Bronchial epithelial cell (primary cell): ENCODE data around the gene HCCS. TPM values are rescaled to one million over a fixed set of nuclear protein-coding genes. Genes with fewer than 3 reads are reported as not detected.

Source experiments
- DNase-seq: peaks from one replicate; pipeline ENCODE4 v3.0.0-alpha.2; 2010; ENCODE audit warnings: low read depth
- FAIRE-seq: peaks from 2 replicates; lab custom pipeline; 2011; peaks lifted over from hg19 to GRCh38; lab: Jason Lieb, UNC
- H3K27me3 ChIP-seq: 2 replicates; pipeline ENCODE4 v1.5.1; 2011; ENCODE audit warnings: low read length; ENCODE audit not compliant: control insufficient read depth, insufficient read depth
- H3K36me3 ChIP-seq: 2 replicates; pipeline ENCODE4 v1.5.1; 2011; ENCODE audit warnings: low read length; ENCODE audit not compliant: control insufficient read depth, insufficient read depth
- H3K4me3 ChIP-seq: 2 replicates; pipeline ENCODE4 v1.5.1; 2011; ENCODE audit warnings: mild to moderate bottlenecking, low read depth, low read length, control low read depth
- CTCF ChIP-seq: IDR thresholded peaks from 2 replicates; pipeline ENCODE4 v1.5.1; 2011; ENCODE audit warnings: mild to moderate bottlenecking, moderate library complexity, low read length, control low read depth, inconsistent platforms; ENCODE audit not compliant: insufficient read depth, severe bottlenecking
- total RNA-seq: library from RNA; depleted of rRNA; stranded (reverse); fragments of >200 nt; gene quantifications from 2 replicates; pipeline ENCODE4 v1.2.1, GENCODE V29; 2014

Gene HCCS
- total RNA-seq, 1 donor from 2014 or later: 25.3 TPM

GRCh38 chrX:11148401-11148800, 37.3 kb downstream of the HCCS start:
- no peak for FAIRE-seq
- no peak overlapping the region for H3K4me3 ChIP-seq
- H3K36me3 ChIP-seq: no peaks in the 10 kb centered on the region
- no peaks in the 10 kb centered on the region for H3K27me3 ChIP-seq
- no peak for DNase-seq
- no peak for TF ChIP-seq CTCF

DNA sequence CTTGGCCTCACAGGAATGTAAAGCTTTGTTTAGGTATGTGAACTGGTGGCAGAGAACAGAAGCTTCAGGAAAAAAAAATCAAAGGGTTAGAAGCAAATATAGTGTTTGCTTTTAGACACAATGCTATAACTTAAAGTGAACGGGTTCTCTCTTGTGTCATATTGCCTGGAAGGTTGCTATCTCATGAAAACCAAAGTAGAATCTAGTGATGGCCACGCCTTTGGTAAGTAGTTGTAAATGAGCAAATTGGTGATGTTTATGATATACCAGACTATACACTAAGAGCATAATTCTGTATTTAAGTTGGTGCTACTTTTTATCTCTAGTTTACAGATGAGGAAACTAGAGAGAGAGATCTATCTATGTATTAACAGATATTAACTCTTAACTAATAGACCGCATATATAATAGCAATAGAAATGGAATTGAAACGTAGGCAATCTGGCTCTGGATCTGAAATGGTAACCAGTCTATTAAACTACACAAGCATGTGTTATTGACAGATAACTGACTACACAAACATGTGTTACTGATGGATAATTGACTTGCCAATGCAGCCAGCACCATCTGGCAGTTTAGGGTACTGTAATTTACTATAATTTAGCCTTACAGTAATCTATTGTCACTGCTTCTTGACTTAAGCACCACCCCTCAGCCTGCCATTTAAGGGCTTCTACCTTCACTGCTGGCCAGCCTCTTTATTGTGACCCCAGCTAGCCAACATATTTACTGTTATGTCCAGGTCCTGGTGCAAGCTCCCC, 40.8 kb downstream of the HCCS start:
- FAIRE-seq (no peak), DNase-seq (no peak)
- Histone ChIP-seq H3K36me3 (no peaks in the 10 kb centered on the region), H3K4me3 (no peak overlapping the region), H3K27me3 (no peaks in the 10 kb centered on the region)
- no peak for TF ChIP-seq CTCF

DNA sequence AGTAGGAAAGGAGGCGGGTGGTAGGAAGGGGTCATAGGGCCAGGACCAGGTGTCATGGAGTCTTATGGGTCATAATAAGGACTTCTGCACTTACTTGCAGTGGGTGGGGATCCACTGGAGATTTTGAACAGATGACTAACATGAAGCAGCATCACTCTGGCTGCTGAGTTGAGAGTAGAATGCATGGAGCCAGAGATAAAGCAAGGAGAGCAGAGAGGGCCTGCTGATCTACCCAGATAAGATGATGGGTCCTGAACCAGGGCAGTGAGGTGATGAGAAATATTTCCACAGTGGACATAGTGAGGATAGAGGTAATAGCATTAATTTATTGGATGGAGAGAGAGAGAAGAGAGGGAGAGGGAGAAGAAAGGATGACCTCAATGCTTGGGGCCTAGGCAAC, 48.0 kb downstream of the HCCS start:
- no peak overlapping the region for H3K4me3 ChIP-seq
- H3K27me3 ChIP-seq: no peaks in the 10 kb centered on the region
- FAIRE-seq: no peak
- no peak for TF ChIP-seq CTCF
- no peaks in the 10 kb centered on the region for H3K36me3 ChIP-seq
- no peak for DNase-seq

DNA sequence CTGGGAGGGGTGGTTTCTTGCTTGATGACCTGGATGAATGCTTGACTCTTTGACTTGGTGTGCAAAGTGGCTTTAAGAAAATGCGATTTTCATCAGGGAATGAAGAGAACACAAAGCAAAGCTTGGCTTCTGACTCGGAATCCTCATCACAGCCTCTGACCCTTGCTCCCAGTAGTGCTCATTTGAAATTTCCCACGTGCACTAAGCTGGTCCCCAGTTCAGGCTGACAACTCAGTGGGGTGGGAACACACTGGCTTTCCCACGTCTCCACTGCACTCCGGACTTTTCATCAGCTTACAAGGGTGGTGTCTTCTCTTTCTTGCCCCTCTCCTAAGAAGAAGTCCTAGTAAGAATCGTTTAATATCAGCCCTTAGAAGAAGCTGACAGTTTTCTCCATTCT, 53.3 kb downstream of the HCCS start:
- Histone ChIP-seq H3K36me3 (no peaks in the 10 kb centered on the region), H3K27me3 (no peaks in the 10 kb centered on the region), H3K4me3 (no peak overlapping the region)
- FAIRE-seq: no peak
- no peak for TF ChIP-seq CTCF
- DNase-seq: no peak

DNA sequence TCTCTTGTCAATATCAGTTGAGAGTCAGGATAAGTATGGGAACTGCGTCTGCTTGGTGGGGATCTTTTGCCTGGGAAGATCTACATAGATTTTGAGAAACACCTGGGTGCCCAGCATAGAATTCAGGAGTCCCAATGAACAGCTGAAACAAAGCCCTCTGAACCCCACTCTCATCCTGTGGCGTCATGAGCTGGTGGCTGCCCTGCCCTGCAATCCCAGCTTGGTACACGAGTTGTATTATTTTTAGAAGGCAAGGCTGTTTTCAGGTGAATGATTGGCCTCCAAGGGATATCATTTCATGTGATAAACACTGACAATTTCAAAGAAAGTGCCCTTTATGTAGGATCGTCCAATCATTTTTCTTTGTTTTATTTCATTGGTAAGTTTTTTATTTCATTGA, 60.8 kb downstream of the HCCS start:
- Histone ChIP-seq H3K4me3 (no peak overlapping the region), H3K36me3 (no peaks in the 10 kb centered on the region), H3K27me3 (no peaks in the 10 kb centered on the region)
- FAIRE-seq: no peak
- no peak for TF ChIP-seq CTCF
- DNase-seq: no peak

- Histone ChIP-seq H3K4me3 (no peak overlapping the region), H3K27me3 (no peaks in the 10 kb centered on the region), H3K36me3 (no peaks in the 10 kb centered on the region)
- FAIRE-seq (no peak), DNase-seq (no peak)
- no peak for TF ChIP-seq CTCF
These were observed 61.3 kb downstream of the HCCS start for GRCh38 chrX:11172415-11172814.
